Keratinocyte (primary cell): ENCODE measurements around the gene IHH. TPM values are rescaled to one million over a fixed set of nuclear protein-coding genes. Genes with fewer than 3 reads are reported as not detected.

ENCODE experiments used
- DNase-seq: peaks from one replicate; pipeline ENCODE4 v3.0.0-alpha.2; 2011; ENCODE audit warnings: low read depth, missing footprints, low spot score
- FAIRE-seq: peaks from 2 replicates; lab custom pipeline; 2011; peaks lifted over from hg19 to GRCh38; lab: Jason Lieb, UNC
- H2AFZ ChIP-seq: 2 replicates; pipeline ENCODE4 v1.6.0; 2012; ENCODE audit warnings: low read length, control low read depth, inconsistent platforms; ENCODE audit not compliant: control insufficient read depth
- H3K27ac ChIP-seq: 2 replicates; pipeline ENCODE4 v1.5.1; 2011; ENCODE audit warnings: low read length; ENCODE audit not compliant: control insufficient read depth, insufficient read depth
- H3K27me3 ChIP-seq: 3 replicates; pipeline ENCODE4 v1.6.0; 2011; ENCODE audit warnings: low read length; ENCODE audit not compliant: control insufficient read depth, insufficient read depth; ENCODE audit errors: extremely low read depth
- H3K36me3 ChIP-seq, 2 experiments: 2 replicates in 1 of 2; 3 replicates in 1 of 2; pipeline ENCODE4 v1.5.1; 2011; ENCODE audit warnings: low read length in 2 of 2, mild to moderate bottlenecking in 1 of 2; ENCODE audit not compliant: control insufficient read depth in 2 of 2, insufficient read depth in 2 of 2; ENCODE audit errors: extremely low read depth in 1 of 2
- H3K4me1 ChIP-seq: 3 replicates; pipeline ENCODE4 v1.5.1; 2011; ENCODE audit warnings: low read length; ENCODE audit not compliant: control insufficient read depth, insufficient read depth; ENCODE audit errors: extremely low read depth
- H3K4me2 ChIP-seq: 3 replicates; pipeline ENCODE4 v1.6.0; 2011; ENCODE audit warnings: low read depth, low read length; ENCODE audit not compliant: control insufficient read depth, insufficient read depth; ENCODE audit errors: extremely low read depth
- H3K4me3 ChIP-seq, 3 experiments: fragments of 200-600 bp in 1 of 3; sonication (generic) in 1 of 3; 2 replicates in 2 of 3; 3 replicates in 1 of 3; pipeline ENCODE4 v1.5.1; 2011 to 2016; ENCODE audit warnings: low read length in 3 of 3, mild to moderate bottlenecking in 3 of 3, control low read depth in 2 of 3, inconsistent platforms in 1 of 3, low read depth in 1 of 3, mixed read lengths in 1 of 3, mixed run types in 1 of 3, moderate library complexity in 1 of 3; ENCODE audit not compliant: control insufficient read depth in 2 of 3, insufficient read depth in 2 of 3; ENCODE audit errors: extremely low read depth in 1 of 3
- H3K79me2 ChIP-seq: 2 replicates; pipeline ENCODE4 v1.6.0; 2012; ENCODE audit warnings: low read length; ENCODE audit not compliant: control insufficient read depth, insufficient read depth
- H3K9ac ChIP-seq: 3 replicates; pipeline ENCODE4 v1.6.0; 2011; ENCODE audit warnings: low read length; ENCODE audit not compliant: control insufficient read depth, insufficient read depth; ENCODE audit errors: extremely low read depth
- H3K9me1 ChIP-seq: 3 replicates; pipeline ENCODE4 v1.6.0; 2011; ENCODE audit warnings: low read length; ENCODE audit not compliant: control insufficient read depth, insufficient read depth; ENCODE audit errors: extremely low read depth
- H3K9me3 ChIP-seq: 2 replicates; pipeline ENCODE4 v1.5.1; 2012; ENCODE audit warnings: low read depth, low read length; ENCODE audit not compliant: control insufficient read depth
- H4K20me1 ChIP-seq: 3 replicates; pipeline ENCODE4 v1.6.0; 2011; ENCODE audit warnings: low read length; ENCODE audit not compliant: control insufficient read depth, insufficient read depth; ENCODE audit errors: extremely low read depth
- EZH2 ChIP-seq: IDR thresholded peaks from one replicate; pipeline ENCODE4 v1.6.1; 2012; ENCODE audit warnings: inconsistent platforms, mild to moderate bottlenecking, low read length, moderate library complexity
- dilution Hi-C: fragments of 300-500 bp; cut with MboI; formaldehyde crosslinking; loops from one replicate; pipeline ENCODE4 v1.7.0; 2020; ENCODE audit warnings: low sequenced_read_pairs; ENCODE audit not compliant: extremely low pct_ligation_motif_present
- polyA plus RNA-seq, 5 experiments: library from polyadenylated mRNA; depleted of rRNA in 3 of 5; stranded (reverse) in 3 of 5; stranded (forward) in 1 of 5; unstranded in 1 of 5; fragments of >200 nt; gene quantifications; 1 replicate in 1 of 5; 2 replicates in 3 of 5; 3 replicates in 1 of 5; pipeline versions ENCODE4 v1.2.1 to v1.2.3, GENCODE V29; 2011 to 2012; ENCODE audit warnings: missing spikeins in 2 of 5, low read depth in 1 of 5, low replicate concordance in 1 of 5
- TF ChIP-seq, protein P1 (sequence below), 3 experiments: IDR thresholded peaks in 1 of 3; conservative IDR thresholded peaks in 1 of 3; optimal IDR thresholded peaks in 1 of 3; 2 replicates in 2 of 3; 3 replicates in 1 of 3; pipeline versions ENCODE3 to v1.5.1; 2011; ENCODE audit warnings: low read length in 3 of 3, mild to moderate bottlenecking in 3 of 3, moderate library complexity in 2 of 3, control low read depth in 1 of 3, inconsistent platforms in 1 of 3; ENCODE audit not compliant: insufficient read depth in 2 of 3; ENCODE audit errors: extremely low read depth in 1 of 3

Gene IHH
- polyA plus RNA-seq, 1 donor (not counting 4 experiments of a cell fraction or from before 2014, with no cell fraction given): not detected

DNA sequence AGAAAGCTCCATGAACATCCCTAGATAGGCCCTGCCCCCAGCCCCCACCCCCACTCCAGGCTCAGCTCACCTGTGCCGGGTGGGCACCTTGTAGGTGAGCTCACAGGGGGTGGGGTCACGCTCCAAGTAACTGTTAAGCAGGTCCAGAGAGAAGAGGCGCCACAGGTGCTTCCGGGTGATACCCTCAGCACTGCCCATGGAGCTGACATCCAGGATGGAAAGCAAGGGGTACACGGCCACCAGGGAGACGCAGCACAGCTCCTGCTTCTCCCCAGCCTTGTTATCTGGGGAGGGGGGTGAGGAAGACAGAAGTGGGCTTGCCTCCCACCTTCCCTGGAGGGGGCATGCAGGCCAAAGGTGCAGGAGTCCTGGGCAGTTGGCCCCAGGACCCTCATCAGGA, 41.3 kb downstream of the IHH start:
- Histone ChIP-seq H3K4me2 (no peak overlapping the region), H3K36me3 (no peaks in the 10 kb centered on the region), H3K79me2 (no peaks in the 10 kb centered on the region), H3K9ac (no peak overlapping the region), H3K4me1 (no peaks in the 10 kb centered on the region), H3K27ac (no peak overlapping the region), H3K4me3 (no peak overlapping the region), H3K9me3 (no peaks in the 10 kb centered on the region), H2AFZ (no peak overlapping the region), H4K20me1 (no peaks in the 10 kb centered on the region), H3K27me3 (peaks cover 20% of the 10 kb centered on the region), H3K9me1 (no peaks in the 10 kb centered on the region)
- FAIRE-seq: no peak
- TF ChIP-seq, protein P1, sequence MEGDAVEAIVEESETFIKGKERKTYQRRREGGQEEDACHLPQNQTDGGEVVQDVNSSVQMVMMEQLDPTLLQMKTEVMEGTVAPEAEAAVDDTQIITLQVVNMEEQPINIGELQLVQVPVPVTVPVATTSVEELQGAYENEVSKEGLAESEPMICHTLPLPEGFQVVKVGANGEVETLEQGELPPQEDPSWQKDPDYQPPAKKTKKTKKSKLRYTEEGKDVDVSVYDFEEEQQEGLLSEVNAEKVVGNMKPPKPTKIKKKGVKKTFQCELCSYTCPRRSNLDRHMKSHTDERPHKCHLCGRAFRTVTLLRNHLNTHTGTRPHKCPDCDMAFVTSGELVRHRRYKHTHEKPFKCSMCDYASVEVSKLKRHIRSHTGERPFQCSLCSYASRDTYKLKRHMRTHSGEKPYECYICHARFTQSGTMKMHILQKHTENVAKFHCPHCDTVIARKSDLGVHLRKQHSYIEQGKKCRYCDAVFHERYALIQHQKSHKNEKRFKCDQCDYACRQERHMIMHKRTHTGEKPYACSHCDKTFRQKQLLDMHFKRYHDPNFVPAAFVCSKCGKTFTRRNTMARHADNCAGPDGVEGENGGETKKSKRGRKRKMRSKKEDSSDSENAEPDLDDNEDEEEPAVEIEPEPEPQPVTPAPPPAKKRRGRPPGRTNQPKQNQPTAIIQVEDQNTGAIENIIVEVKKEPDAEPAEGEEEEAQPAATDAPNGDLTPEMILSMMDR (optimal IDR thresholded peaks at IDR 0.05 in 1 of 3, IDR thresholded peaks at IDR 0.05 in 1 of 3, conservative IDR thresholded peaks at IDR 0.05 in 1 of 3; ENCODE audit: extremely low read depth in 1 of 3, insufficient read depth in 2 of 3, low read length in 3 of 3): no peak
- TF ChIP-seq EZH2: no peak
- no peak for DNase-seq
- dilution Hi-C loops: no loop called here

DNA sequence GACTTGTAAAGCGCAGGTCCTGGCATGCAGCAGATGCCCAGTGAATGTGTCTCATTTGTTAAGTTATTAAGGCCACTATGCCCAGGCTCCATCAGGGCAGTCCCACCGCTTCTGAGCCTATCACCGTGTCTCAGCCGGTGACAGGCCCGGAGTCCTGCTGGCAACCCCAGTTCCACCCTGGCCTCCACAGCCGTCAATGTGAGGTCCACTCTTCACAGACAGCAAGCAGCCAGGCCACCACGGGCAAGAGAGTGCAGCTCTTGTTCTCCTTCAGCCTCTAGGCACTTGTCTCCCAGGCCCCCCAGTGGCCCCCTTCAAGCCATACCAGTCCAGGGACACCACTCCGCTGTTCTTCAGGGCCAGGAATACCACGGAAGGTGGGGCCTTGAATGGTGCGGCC, 42.0 kb downstream of the IHH start:
- H2AFZ ChIP-seq: no peak overlapping the region
- dilution Hi-C loops: no loop called here
- TF ChIP-seq, protein P1 (optimal IDR thresholded peaks at IDR 0.05 in 1 of 3, IDR thresholded peaks at IDR 0.05 in 1 of 3, conservative IDR thresholded peaks at IDR 0.05 in 1 of 3; ENCODE audit: extremely low read depth in 1 of 3, insufficient read depth in 2 of 3, low read length in 3 of 3): no peak
- TF ChIP-seq EZH2: no peak
- DNase-seq (no peak), FAIRE-seq (no peak)
- peaks cover 20% of the 10 kb centered on the region for H3K27me3 ChIP-seq
- H3K9me1 ChIP-seq: no peaks in the 10 kb centered on the region
- H3K4me1 ChIP-seq: no peaks in the 10 kb centered on the region
- no peak overlapping the region for H3K4me3 ChIP-seq
- H3K27ac ChIP-seq: no peak overlapping the region
- no peaks in the 10 kb centered on the region for H4K20me1 ChIP-seq
- no peaks in the 10 kb centered on the region for H3K36me3 ChIP-seq
- H3K4me2 ChIP-seq: no peak overlapping the region
- H3K9me3 ChIP-seq: no peaks in the 10 kb centered on the region
- H3K9ac ChIP-seq: no peak overlapping the region
- no peaks in the 10 kb centered on the region for H3K79me2 ChIP-seq
